Activated CD8-positive, alpha-beta memory T cell treated with anti-CD3 and anti-CD28 coated beads for 4 hours (primary cell): Measurements from ENCODE around the gene DUSP14.

Source experiments
- DNase-seq, 2 donors: peaks; one replicate each; pipeline ENCODE4 v3.0.0-alpha.2; 2020; ENCODE audit warnings: low read depth in 2 of 2

The DUSP14 gene

DNA sequence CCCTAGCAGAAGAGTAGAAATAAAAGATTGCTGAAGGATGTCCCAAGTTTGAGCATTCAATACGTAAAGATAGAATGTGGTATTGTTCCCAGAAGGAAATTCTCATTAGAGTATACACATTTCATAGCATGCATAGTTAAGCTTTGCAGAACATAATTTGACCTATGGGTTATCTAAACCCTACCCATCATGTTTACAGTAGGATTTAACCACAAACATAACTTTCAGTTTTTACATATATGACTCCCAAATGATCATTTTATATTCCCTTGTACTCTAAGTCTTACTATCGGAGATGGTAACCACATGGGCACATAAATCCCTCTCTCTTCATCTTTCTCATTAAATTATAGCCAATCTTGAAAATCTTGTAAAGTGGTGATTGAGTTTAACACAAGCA lies 68.6 kb downstream of the DUSP14 start:
- DNase-seq = no peak

DNA sequence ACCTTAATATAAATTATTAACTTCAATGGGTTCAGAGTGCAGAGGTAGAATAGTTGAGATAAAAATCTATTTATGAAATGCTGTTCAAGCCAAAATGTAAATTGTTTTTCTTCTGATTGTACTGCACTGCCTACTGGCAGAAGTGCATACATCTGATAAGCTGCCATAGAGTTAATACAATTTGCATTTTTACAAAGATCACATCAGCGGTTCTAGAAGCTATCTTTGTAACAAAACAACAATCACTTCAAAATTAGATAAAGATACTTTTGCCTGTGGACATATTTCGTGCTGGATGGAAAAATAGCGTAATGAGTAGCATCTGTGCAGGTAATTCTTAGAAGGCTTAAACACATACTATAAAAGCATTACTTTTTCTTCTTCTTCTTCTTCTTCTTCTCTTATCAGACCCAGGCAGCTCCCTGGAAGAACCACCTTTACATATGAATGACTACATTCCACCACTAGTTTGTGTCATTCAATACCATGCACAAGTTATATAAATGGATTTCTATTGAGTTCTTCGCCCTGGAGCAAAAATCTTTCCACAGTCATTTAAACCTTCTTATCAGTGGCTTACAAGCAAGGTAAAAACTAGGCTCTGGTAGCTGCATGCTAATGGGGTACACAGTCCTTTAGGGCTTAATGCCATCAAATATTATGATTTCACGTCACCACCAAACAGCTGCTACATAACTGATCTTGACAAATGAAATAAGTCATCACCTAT lies 72.5 kb downstream of the DUSP14 start:
- no peak for DNase-seq
